ENCODE data around the gene TWIST2. TPM values are rescaled to one million over a fixed set of nuclear protein-coding genes. Genes with fewer than 3 reads are reported as not detected.

TWIST2 gene
- polyA plus RNA-seq, 3 donors: 3.1 to 4.0 (median 3.5) TPM

GRCh38 chr2:238870261-238870660 lies 22.4 kb downstream of the TWIST2 start:
- DNase-seq (ENCODE audit: low read depth in 3 of 3, low spot score in 2 of 3): no peak

- DNase-seq (ENCODE audit: low read depth in 3 of 3, low spot score in 2 of 3): no peak
Measured at GRCh38 chr2:238872026-238872425, 24.1 kb downstream of the TWIST2 start.

DNA sequence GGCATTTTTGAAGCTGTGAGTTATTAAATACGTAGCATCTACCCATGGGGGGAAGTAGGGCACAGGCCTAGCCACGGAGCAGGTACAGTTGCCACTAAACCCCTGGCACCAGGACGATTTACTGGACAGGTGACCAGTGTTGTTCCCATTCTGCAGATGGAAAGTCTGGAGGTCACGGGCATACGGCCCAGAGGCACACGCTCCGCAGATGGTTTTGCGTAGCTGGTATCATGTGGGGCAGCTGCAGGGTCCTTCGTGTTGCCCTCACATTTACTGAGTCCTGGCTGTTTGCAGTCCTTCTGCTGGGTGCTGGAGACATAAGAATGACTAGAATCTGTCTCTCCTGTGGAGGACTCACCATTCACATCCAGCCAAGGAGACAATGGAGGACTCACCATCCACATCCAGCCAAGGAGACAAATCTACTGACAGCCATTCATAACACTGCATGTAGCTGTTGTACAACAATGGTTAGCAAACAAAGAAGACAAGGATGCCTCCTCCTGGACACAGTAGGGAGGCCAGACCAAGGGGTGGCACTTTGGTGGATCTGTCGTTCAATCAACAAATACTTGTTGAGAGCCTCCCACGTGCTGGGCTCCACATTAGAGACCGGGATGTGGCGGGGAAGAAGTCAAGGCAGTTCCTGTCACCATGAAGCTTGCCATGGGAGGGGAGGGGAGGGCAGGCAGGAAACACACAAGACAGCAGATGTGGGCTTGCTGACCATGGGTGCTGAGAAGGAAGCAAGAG lies 24.9 kb downstream of the TWIST2 start:
- no peak for DNase-seq (ENCODE audit: low read depth in 3 of 3, low spot score in 2 of 3)

DNA sequence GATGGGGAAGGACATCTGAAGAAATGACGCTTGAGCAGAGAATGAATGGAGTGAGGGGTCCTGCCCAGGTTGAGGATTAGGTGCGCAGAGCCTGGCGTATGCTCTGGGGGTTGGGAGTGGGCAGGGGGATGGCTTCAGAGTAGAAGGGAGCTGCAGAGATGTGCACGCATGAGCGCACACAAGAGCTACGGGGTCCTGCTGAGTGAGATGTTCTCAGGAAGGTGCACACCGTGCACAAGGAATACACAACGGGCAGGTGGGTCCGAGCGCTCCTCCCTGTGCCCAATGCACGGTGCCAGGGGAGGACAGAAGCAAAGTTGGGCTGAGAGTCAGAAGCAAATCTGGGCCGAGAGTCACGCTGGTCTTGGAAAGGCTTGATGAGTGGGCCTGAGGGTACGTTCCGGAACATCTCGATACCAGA lies 25.5 kb downstream of the TWIST2 start:
- DNase-seq (ENCODE audit: low read depth in 3 of 3, low spot score in 2 of 3): no peak

- no peak for DNase-seq (ENCODE audit: low read depth in 3 of 3, low spot score in 2 of 3)
Measured at GRCh38 chr2:238873841-238874240, 26.0 kb downstream of the TWIST2 start.

GRCh38 chr2:238874330-238875050 lies 26.6 kb downstream of the TWIST2 start:
- DNase-seq (ENCODE audit: low read depth in 3 of 3, low spot score in 2 of 3): no peak

DNA sequence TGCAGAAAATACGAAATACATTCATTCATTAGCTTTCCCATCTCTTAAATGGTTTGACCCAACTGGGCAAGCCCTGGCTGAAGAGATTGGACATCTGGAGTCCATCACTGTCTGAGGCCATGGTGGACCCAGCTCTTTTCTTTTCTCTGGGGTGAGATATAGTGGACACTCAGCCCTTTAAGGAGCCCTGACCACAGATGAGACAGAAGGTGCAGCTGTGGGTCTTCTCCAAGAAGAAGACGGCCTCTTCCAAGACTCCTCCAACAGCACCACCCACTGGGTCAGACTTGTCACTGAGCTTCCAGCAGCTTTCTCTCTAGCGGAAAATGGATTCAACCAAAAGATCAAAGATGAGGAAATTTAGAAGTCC lies 27.2 kb downstream of the TWIST2 start:
- no peak for DNase-seq (ENCODE audit: low read depth in 3 of 3, low spot score in 2 of 3)

- no peak for DNase-seq (ENCODE audit: low read depth in 3 of 3, low spot score in 2 of 3)
Measured at GRCh38 chr2:238875471-238876231, 27.8 kb downstream of the TWIST2 start.

GRCh38 chr2:238876232-238876630 lies 28.3 kb downstream of the TWIST2 start:
- no peak for DNase-seq (ENCODE audit: low read depth in 3 of 3, low spot score in 2 of 3)

DNA sequence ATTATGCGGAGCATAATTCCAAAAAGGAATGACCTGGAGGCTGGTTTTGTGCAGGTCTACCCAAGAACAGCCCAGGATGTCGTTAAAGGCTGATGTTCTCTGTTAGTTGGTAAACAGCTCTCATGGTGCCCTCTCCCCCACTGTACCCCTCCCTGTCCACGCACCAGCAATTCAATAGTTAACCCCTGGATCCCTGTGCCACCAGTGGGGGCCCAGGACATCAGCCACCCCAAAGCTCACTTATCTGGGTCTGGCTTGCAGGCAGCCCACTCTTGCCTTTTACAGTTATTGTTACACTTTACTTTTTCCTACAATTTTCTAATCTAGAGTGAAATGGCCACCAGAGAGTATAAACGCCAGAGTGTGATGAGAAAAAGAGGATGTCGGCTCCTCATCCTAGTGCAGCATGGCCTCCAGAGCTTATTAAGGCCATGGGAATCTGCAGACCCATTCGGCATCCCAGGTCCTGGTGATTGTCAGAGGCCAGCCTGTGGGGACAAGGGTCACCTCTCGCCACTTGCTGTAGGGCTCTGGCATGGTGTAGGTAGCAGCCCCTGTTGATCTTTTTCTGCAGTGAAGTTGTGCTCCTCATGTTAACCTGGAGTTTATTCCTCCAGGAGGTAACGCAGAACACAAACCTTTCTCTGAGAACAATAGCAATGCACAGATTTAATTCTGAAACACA lies 30.3 kb downstream of the TWIST2 start:
- no peak for DNase-seq (ENCODE audit: low read depth in 3 of 3, low spot score in 2 of 3)

DNA sequence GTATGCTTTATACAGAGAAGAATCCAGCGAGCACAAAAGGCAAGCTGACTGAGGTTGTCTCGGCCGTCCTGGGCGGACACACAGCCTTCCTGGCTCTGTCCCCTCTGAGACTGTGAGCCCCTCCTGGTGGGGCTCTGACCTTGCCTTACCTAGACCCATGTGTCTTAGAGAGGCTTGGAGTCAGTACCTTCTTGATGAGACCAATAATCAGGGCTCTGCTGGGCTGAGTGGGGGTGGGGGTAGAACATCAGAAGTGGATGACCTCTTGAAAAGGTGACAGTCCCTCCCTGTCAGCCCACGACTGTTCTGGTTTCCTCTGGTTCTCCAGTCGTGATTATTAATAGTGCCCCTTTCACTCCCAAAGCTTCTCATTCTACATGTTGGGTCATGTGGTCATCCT lies 31.2 kb downstream of the TWIST2 start:
- DNase-seq (ENCODE audit: low read depth in 3 of 3, low spot score in 2 of 3): no peak

- no peak for DNase-seq (ENCODE audit: low read depth in 3 of 3, low spot score in 2 of 3)
Measured at GRCh38 chr2:238879621-238880377, 31.9 kb downstream of the TWIST2 start.

DNA sequence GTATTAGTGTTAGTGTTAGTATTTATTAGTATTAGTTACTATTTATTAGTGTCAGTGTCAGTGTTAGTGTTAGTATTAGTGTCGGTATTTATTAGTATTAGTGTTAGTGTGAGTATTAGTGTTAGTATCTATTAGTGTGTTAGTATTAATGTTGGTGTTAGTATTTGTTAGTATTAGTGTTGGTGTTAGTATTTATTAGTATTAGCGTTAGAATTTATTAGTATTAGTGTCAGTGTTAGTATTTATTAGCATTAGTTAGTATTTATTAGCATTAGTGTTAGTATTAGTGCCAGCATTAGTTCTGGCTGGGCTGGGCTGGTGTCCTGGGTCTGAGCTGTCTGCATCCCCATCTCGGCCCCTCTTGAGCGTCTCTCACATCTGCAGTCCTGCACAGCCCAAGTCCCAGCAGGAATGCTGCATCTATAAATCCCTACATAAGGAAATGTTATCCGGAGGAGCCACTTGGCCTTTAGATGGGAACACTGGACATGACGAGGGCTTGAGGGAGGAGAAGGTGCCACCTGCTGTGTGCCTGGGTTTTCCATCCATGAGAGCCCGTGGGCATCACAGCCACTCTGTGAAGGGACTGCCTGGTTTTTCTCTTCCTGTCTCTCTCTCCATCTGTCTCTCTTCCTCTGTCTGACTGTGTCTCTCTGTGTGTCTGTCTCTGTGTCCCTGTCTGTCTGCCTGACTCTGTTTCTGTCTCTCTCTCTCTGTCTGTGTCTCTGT lies 33.6 kb downstream of the TWIST2 start:
- DNase-seq (ENCODE audit: low read depth in 3 of 3, low spot score in 2 of 3): no peak

- DNase-seq (ENCODE audit: low read depth in 3 of 3, low spot score in 2 of 3): no peak
Measured at GRCh38 chr2:238882082-238882755, 34.3 kb downstream of the TWIST2 start.

DNA sequence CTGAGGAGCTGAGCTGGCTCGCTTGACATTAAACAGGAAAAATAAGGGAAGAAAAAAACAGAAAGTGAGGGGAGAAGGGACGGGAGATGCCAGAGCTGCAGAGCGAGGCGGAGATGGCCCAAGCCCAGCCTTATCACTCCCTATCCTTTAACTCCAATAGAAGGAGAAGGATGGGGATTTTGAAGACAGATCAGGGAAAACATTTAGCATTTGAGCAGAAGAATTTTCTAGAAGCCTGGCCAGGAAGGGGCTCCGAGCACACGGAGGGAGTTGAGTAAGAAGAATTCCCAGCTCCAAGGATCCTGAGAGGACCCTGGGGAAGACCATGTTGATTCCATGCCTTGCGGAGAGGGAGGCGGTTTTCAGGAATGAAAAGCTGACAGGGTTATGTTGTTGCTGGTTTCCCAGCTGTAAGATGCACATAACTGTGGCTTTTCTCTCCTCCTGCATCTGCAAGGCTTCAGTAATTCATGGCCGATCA lies 35.6 kb downstream of the TWIST2 start:
- DNase-seq (ENCODE audit: low read depth in 3 of 3, low spot score in 2 of 3): no peak

GRCh38 chr2:238884122-238884811 lies 36.4 kb downstream of the TWIST2 start:
- DNase-seq (ENCODE audit: low read depth in 3 of 3, low spot score in 2 of 3): no peak

- DNase-seq (ENCODE audit: low read depth in 3 of 3, low spot score in 2 of 3): no peak
Measured at GRCh38 chr2:238884812-238885408, 37.0 kb downstream of the TWIST2 start.

Data from right renal cortex interstitium (tissue), 3 donors.